Mucosa of descending colon (tissue), 3 donors: ENCODE measurements around the gene ERAL1. TPM values are rescaled to one million over a fixed set of nuclear protein-coding genes. Genes with fewer than 3 reads are reported as not detected.
"Not testable (repeated sequence)": the region's sequence is repeated elsewhere in the genome, so short reads cannot be mapped to it uniquely, and the experiment has no call there.

ENCODE experiments used
- ATAC-seq: fragments of 200-7000 bp; cut with Tn5 transposase; one replicate; pipeline ENCODE4 v1.9.1; 2020; ENCODE audit warnings: mild to moderate bottlenecking, moderate library complexity
- DNase-seq, 3 donors: peaks; one replicate each; pipeline ENCODE4 v3.0.0-alpha.2; 2020
- H3K36me3 ChIP-seq: fragments of 200-600 bp; one replicate; pipeline ENCODE4 v1.8.0; 2021; ENCODE audit warnings: low read depth, mild to moderate bottlenecking
- H3K4me1 ChIP-seq: fragments of 200-600 bp; one replicate; pipeline ENCODE4 v1.8.0; 2021; ENCODE audit warnings: low read depth, mild to moderate bottlenecking
- H3K4me3 ChIP-seq: fragments of 200-600 bp; one replicate; pipeline ENCODE4 v1.8.0; 2021; ENCODE audit warnings: mild to moderate bottlenecking
- H3K9me3 ChIP-seq: fragments of 200-600 bp; one replicate; pipeline ENCODE4 v1.8.0; 2021; ENCODE audit warnings: mild to moderate bottlenecking
- CTCF ChIP-seq: fragments of 200-600 bp; IDR thresholded peaks from one replicate; pipeline ENCODE4 v1.8.0; 2022; ENCODE audit warnings: antibody characterized with exemption, mild to moderate bottlenecking
- intact Hi-C, 2 donors: fragments of 100-400 bp; cut with DNase I in 1 of 2; cut with micrococcal nuclease in 1 of 2; formaldehyde crosslinking; loops; one replicate each; pipeline versions ENCODE4 v1.11.0 to v1.11.1; 2022; cut with DNase I, micrococcal nuclease
- total RNA-seq, 3 donors: library from RNA; stranded (reverse); fragmentation: NEBNext Ultra II Directional in 2 of 3; extraction: Animal tissue kit (Norgen Biotek cat#: 25700) in 2 of 3; gene quantifications; one replicate each; pipeline versions ENCODE4 v1.2.1 to v1.2.4, GENCODE V29; 2021 to 2023
- donor health status: DM: no; HTN: no; CAD: no; lungs with moderate emphysema.
- donor health status: DM: no; HTN: no; CAD: no.
- donor health status: DM: no; HTN: yes; CAD: no.

The ERAL1 gene
- total RNA-seq, 3 donors from 2014 or later, result 28.6 to 38.7 (median 35.9) TPM

- peak in 1 of 3 donors; percentile 5 for DNase-seq
- intact Hi-C loops, result no loop called here
- peaks cover 17% of the 10 kb centered on the region for H3K4me1 ChIP-seq
- no peak for ATAC-seq
- H3K4me3 ChIP-seq, result no peak overlapping the region
- H3K36me3 ChIP-seq, result no peaks in the 10 kb centered on the region
- no peak for TF ChIP-seq CTCF
- H3K9me3 ChIP-seq, result no peaks in the 10 kb centered on the region
Observed at GRCh38 chr17:28889996-28890395, 35.2 kb downstream of the ERAL1 start.

- TF ChIP-seq CTCF, result no peak
- intact Hi-C loops, result no loop called here
- ATAC-seq, result no peak
- H3K36me3 ChIP-seq, result no peaks in the 10 kb centered on the region
- DNase-seq, result no peak
- no peaks in the 10 kb centered on the region for H3K9me3 ChIP-seq
- peaks cover 19% of the 10 kb centered on the region for H3K4me1 ChIP-seq
- H3K4me3 ChIP-seq, result no peak overlapping the region
Observed at GRCh38 chr17:28891201-28891600, 36.4 kb downstream of the ERAL1 start.

- no peak for TF ChIP-seq CTCF
Observed at GRCh38 chr17:28892024-28892423, 37.2 kb downstream of the ERAL1 start.

GRCh38 chr17:28893248-28894183 is 38.7 kb downstream of the ERAL1 start:
- H3K4me1 ChIP-seq, result peaks cover 31% of the 10 kb centered on the region
- H3K36me3 ChIP-seq, intact Hi-C loops, H3K9me3 ChIP-seq, ATAC-seq, H3K4me3 ChIP-seq: not testable (repeated sequence)
- DNase-seq, result peak in 1 of 3 donors; percentile 64

More at GRCh38 chr17:28892024-28892423, 37.2 kb downstream of the ERAL1 start:
- Histone ChIP-seq H3K36me3 (no peaks in the 10 kb centered on the region), H3K9me3 (no peaks in the 10 kb centered on the region), H3K4me3 (no peak overlapping the region), H3K4me1 (peaks cover 25% of the 10 kb centered on the region)
- DNase-seq (peak in 1 of 3 donors; percentile 36), ATAC-seq (no peak)
- intact Hi-C loops, result no loop called here

- DNase-seq (peak in 1 of 3 donors; percentile 37), ATAC-seq (no peak)
- no peaks in the 10 kb centered on the region for H3K36me3 ChIP-seq
- intact Hi-C loops, result no loop called here
- no peaks in the 10 kb centered on the region for H3K9me3 ChIP-seq
- H3K4me1 ChIP-seq, result peaks cover 31% of the 10 kb centered on the region
- no peak for TF ChIP-seq CTCF
- no peak overlapping the region for H3K4me3 ChIP-seq
Observed at GRCh38 chr17:28895794-28896447, 41.1 kb downstream of the ERAL1 start.

GRCh38 chr17:28896491-28896883 is 41.7 kb downstream of the ERAL1 start:
- Histone ChIP-seq H3K9me3 (no peaks in the 10 kb centered on the region), H3K36me3 (no peaks in the 10 kb centered on the region), H3K4me1 (peaks cover 31% of the 10 kb centered on the region), H3K4me3 (peak overlapping the region; percentile 37)
- intact Hi-C loops, result no loop called here
- DNase-seq (peak in 1 of 3 donors; percentile 37), ATAC-seq (no peak)
- no peak for TF ChIP-seq CTCF
